Measurements from ENCODE around the gene HLA-DMA. TPM values are rescaled to one million over a fixed set of nuclear protein-coding genes. Genes with fewer than 3 reads are reported as not detected.

HLA-DMA gene
- total and polyA plus RNA-seq, 9 of the 15 experiments (the other 6 are each of a cell fraction or from before 2014, with no cell fraction given) = 0.13 to 0.83 (median 0.51) TPM

DNA sequence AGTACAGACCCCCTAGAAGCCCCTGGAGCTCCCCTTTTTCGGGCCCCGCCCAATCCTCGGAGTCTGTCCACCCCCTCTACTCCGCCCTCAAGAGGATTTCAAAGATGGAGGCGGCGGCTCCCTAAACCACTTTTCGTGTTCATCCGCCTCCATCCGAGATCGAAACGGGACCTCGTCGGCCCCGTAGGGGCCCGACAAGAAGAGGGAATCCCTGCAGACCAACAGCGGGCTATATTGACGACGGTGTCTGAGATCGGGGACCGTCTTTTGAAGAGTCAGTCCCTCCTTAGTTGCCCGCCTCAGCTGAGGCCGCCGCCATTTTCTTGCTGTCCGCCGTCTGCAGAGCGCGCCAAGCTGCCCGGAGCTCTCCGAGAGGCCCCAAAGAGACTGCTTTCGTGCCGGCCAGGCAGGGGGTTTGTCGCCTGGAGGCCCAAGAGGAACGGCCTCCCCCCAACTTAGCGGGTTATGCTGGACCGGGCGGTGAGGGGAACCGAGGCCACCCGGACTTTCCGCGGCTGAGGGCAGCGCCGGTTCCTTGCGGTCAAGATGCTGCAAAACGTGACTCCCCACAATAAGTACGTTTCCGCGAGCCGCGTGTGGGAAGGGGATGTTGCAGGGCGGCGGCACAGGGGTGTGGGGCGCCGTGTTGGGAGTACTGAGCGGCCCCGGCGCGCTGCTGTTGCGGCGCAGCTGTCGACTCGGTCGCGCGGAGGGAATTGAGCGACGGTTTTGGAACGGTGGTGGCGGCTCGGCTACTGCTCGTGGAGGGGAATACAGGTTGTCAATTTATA, 19.7 kb upstream of the HLA-DMA start (continued):
- peak; percentile 14; the same call in 1 of the 2 replicates for TF ChIP-seq MXI1 (IDR thresholded peaks at IDR 0.05; ENCODE audit: low read depth, low read length)
- no peak for TF ChIP-seq SRSF9 (IDR thresholded peaks at IDR 0.05; ENCODE audit: borderline replicate concordance, low read depth, low read length)
- peak; percentile 86 for TF ChIP-seq NFRKB (IDR thresholded peaks at IDR 0.05; ENCODE audit: low read depth)
- peak; percentile 55; the same call in 1 of the 2 replicates for TF ChIP-seq CEBPG (CRISPR knock-in tag; IDR thresholded peaks at IDR 0.05)
- TF ChIP-seq CEBPG (tag; conservative IDR thresholded peaks at IDR 0.05 in 1 of 2, IDR thresholded peaks at IDR 0.05 in 1 of 2) = no peak
- no peak for TF ChIP-seq ZNF79 (CRISPR knock-in tag; IDR thresholded peaks at IDR 0.05; ENCODE audit: low read depth)
- TF ChIP-seq, protein P1, sequence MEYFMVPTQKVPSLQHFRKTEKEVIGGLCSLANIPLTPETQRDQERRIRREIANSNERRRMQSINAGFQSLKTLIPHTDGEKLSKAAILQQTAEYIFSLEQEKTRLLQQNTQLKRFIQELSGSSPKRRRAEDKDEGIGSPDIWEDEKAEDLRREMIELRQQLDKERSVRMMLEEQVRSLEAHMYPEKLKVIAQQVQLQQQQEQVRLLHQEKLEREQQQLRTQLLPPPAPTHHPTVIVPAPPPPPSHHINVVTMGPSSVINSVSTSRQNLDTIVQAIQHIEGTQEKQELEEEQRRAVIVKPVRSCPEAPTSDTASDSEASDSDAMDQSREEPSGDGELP (CRISPR knock-in tag; IDR thresholded peaks at IDR 0.05; ENCODE audit: borderline replicate concordance) = peak; percentile 67
- no peak for TF ChIP-seq ZNF253 (CRISPR knock-in tag; conservative IDR thresholded peaks at IDR 0.05)
- 0 out of 2 replicates have a peak, but pooled peaks have one; percentile 4 for TF ChIP-seq ARID2 (IDR thresholded peaks at IDR 0.05)
- TF ChIP-seq ZNF140 (CRISPR knock-in tag; IDR thresholded peaks at IDR 0.05) = no peak
- TF ChIP-seq SPI1 (IDR thresholded peaks at IDR 0.05; ENCODE audit: borderline replicate concordance, low read depth, low read length) = no peak
- TF ChIP-seq, protein P2, sequence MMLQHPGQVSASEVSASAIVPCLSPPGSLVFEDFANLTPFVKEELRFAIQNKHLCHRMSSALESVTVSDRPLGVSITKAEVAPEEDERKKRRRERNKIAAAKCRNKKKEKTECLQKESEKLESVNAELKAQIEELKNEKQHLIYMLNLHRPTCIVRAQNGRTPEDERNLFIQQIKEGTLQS (IDR thresholded peaks at IDR 0.05) = no peak
- TF ChIP-seq, protein P2 (CRISPR knock-in tag; conservative IDR thresholded peaks at IDR 0.05) = peak; percentile 75; the same call in 1 of the 2 replicates
- TF ChIP-seq, protein P3, sequence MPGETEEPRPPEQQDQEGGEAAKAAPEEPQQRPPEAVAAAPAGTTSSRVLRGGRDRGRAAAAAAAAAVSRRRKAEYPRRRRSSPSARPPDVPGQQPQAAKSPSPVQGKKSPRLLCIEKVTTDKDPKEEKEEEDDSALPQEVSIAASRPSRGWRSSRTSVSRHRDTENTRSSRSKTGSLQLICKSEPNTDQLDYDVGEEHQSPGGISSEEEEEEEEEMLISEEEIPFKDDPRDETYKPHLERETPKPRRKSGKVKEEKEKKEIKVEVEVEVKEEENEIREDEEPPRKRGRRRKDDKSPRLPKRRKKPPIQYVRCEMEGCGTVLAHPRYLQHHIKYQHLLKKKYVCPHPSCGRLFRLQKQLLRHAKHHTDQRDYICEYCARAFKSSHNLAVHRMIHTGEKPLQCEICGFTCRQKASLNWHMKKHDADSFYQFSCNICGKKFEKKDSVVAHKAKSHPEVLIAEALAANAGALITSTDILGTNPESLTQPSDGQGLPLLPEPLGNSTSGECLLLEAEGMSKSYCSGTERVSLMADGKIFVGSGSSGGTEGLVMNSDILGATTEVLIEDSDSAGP (CRISPR knock-in tag; IDR thresholded peaks at IDR 0.05) = no peak
- no peak for TF ChIP-seq FOSL1 (tag; conservative IDR thresholded peaks at IDR 0.05)
- no peak for TF ChIP-seq ZNF133 (CRISPR knock-in tag; IDR thresholded peaks at IDR 0.05)
- no peak for TF ChIP-seq WHSC1 (IDR thresholded peaks at IDR 0.05; ENCODE audit: low read length)
- TF ChIP-seq NFIC (IDR thresholded peaks at IDR 0.05) = no peak
- no peak for TF ChIP-seq ZNF282 (CRISPR knock-in tag; IDR thresholded peaks at IDR 0.05)
- TF ChIP-seq DIDO1 (tag; IDR thresholded peaks at IDR 0.05; ENCODE audit: low read depth) = no peak
- TF ChIP-seq NCOA4 (IDR thresholded peaks at IDR 0.05; ENCODE audit: partially characterized antibody) = no peak
- no peak for TF ChIP-seq ZFP1 (CRISPR knock-in tag; IDR thresholded peaks at IDR 0.05)
- TF ChIP-seq MIER1 (IDR thresholded peaks at IDR 0.05; ENCODE audit: low read depth) = no peak
- TF ChIP-seq, protein P4, sequence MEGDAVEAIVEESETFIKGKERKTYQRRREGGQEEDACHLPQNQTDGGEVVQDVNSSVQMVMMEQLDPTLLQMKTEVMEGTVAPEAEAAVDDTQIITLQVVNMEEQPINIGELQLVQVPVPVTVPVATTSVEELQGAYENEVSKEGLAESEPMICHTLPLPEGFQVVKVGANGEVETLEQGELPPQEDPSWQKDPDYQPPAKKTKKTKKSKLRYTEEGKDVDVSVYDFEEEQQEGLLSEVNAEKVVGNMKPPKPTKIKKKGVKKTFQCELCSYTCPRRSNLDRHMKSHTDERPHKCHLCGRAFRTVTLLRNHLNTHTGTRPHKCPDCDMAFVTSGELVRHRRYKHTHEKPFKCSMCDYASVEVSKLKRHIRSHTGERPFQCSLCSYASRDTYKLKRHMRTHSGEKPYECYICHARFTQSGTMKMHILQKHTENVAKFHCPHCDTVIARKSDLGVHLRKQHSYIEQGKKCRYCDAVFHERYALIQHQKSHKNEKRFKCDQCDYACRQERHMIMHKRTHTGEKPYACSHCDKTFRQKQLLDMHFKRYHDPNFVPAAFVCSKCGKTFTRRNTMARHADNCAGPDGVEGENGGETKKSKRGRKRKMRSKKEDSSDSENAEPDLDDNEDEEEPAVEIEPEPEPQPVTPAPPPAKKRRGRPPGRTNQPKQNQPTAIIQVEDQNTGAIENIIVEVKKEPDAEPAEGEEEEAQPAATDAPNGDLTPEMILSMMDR (IDR thresholded peaks at IDR 0.05 in 2 of 3, conservative IDR thresholded peaks at IDR 0.05 in 1 of 3; ENCODE audit: insufficient read depth in 2 of 3, low read depth in 1 of 3, low read length in 3 of 3) = no peak; a peak in 1 of 6 replicates
- no peak; the same call in 1 of the 2 replicates for TF ChIP-seq SREBF2 (CRISPR knock-in tag; IDR thresholded peaks at IDR 0.05)

All from K562 (cell line).